GM18867 (cell line): ENCODE data around the gene RALA.
"Not testable (repeated sequence)": the region's sequence is repeated elsewhere in the genome, so short reads cannot be mapped to it uniquely, and the experiment has no call there.

Experiments used
- ATAC-seq: cut with Tn5 transposase; IDR thresholded peaks from one replicate; pipeline ENCODE4 v1.9.1; 2021; ENCODE audit warnings: mild to moderate bottlenecking, moderate library complexity; ENCODE audit not compliant: unreplicated experiment

Gene RALA

DNA sequence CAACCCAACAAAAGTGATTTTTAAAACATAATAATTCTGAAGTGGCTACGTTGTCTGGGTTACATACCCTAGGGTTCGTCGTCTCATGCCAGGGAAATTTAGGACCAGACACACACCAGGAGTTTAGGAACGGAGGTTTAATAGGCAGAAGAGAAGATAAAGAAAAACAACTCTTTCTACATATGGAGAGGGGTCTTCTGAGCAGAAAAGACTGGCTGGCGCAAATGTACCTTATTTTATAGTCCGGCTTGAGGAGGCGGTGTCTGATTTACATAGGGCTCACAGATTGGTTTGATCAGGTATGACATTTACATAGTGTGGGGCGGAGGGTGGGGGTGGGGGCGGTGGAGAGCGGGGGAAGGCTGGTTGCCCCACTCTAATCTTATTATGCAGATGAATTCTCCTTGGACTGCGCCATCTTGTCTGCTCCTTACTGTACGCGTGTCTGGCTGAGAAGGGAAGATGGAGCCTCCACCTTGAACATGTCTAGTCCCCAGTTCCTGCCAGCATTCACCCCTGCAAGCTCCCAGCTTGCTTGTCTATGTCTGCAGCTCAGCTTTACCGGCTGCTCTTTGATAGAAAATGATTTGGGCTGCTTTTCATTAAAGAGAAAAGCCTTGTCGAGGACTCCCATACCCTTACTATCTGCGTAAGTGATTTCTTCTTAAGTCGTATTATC is 98.7 kb downstream of the RALA start:
- no peak for ATAC-seq

DNA sequence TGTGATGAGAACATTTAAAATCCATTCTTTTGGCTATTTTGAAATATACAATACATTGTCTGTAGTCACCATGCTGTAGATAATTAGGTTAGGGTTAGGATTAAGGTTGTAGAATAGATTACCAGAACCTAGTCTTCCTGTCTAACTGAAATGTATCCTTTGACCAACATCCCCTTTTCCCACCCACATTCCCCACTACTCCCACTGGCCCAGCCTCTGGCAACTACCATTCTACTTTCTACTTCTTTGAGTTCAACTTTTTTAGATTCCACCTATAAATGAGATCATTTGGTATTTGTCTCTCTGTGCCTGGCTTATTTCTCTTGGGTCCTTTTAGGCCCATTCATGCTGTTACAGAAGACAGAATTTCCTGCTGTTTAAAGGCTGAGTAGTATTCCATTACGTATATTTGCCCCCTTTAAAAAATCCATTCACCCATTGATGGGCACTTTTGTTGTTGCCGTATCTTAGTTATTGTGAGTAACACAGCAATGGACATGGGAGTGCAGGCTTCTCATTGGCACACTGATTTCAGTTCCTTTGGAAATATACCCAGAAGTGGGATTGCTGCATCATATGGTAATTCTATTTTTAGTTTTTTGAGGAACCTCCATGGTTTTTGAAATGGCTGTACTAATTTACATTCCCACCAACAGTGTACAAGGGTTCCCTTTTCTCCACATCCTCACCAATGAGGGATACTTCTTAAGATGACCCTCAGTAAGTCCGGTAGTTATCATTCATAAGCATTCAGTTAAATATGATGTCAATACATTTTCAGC is 104.0 kb downstream of the RALA start:
- ATAC-seq: no peak

DNA sequence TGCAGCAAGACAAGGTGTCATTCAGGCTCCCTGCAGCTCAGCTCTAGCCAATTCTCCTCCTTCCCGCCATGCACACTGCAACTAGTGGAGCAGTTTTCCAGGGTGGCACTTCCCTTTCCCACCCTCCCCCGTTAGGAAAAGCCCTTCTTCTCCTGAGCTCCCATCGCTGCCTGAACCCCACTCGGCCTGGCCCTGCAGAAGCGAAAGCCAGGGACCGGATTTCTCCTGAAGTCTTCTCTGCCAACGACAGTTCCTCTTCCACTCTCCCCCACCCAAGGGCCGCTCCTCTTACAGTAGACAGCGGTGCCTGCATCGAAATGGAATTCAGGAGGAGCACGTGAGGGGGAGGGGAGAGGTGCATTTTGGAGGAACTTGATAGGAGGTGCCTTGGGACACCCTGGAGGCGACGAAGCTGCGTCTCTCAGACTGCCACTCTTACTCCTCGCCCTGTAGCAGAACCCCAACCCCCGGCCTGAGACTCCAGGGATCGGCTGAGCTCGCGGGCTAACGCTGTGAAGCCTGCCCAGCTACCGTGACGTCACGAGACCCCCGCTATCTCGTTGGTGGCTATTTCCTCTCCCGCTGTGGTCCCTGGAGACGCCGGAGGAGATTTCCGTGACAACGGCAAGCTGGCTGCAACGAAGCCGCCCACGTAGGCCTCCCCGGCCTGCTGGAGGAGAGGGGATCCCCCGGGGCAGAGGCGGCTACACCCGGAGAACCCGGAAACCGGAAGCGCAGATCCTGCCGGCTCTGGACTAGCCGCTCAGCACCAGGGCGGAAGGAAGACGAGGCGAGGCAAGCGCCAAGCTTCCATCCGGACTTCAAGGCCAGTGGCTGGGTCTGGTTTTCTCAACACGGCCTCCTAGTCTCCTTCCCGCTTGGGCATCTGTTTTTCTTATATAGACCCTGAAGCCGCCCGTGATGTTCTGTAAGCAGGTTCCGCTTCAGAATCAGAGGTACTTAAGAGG is 109.7 kb downstream of the RALA start:
- peak; percentile 94 for ATAC-seq

GRCh38 chr7:39733881-39734632 is 110.7 kb downstream of the RALA start:
- ATAC-seq: no peak

- ATAC-seq: no peak
Observed at GRCh38 chr7:39734633-39735004, 111.2 kb downstream of the RALA start.

DNA sequence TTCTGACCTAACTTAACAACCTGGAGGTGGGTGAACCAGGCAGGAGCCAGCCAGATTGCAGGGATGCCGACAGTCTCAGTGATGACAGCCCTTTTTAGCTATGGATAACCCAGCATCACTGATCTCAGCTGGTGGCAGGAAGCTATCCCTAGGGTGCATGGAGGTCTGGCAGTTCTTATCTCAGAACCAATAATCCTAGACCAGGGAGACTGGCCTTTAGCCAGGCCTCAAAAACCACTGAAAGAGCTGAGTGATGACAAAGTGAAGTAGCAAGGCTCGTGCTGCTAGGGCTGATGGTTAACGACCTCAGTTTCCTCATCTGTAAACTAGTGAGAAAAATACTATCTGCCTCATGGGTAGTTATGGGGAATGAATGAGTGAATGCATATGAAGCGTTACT is 112.5 kb downstream of the RALA start:
- ATAC-seq: no peak

DNA sequence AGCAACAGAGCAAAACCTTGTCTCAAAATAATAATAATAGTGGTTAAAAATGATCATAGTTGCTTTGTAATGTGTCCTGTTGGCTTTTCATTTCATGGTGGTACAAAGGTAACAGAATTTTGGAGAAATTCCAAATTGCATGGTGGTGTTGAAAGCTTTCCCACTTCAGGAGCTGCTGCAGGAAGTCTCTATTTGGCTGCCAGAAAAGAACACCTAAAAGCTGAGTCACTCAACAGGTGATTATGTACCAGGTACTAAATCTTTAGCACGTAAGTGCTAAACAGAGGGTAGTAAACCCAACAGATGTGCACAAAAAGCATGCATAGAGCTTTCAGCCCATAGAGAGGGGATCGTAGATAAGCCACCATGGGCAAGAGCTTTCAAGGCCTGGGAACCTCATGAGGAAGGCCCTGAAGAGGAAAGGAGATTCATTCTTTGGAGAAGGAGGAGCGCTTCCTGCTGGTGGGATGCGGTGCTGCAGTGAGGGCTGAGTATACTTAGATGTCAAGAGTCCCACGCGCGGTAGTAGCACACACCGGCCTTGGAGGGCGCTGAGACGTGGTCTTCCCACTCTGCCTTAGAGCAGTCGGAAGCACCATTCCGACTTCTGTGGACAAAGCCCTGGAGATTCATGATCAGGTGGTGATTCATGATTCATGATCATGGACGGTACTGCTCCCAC is 118.7 kb downstream of the RALA start:
- no peak for ATAC-seq

DNA sequence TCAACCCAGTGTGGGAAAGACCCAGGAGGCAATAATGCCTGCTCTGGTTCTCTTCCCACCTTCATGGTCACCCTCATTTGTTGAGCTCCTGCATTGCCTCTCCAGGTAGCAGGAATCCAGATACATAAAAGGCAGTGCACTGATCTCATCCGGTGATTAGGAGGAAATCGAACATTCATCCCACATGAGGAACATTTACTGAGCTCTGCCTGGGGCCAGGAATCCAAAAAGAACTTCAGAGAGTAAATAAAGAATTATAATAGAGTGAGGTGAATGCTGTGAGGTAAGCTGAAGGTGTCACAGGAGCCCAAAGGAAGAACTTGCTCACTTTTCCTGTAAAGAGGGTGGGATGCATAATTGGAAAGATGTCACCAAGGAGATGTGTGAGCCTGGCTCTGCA is 121.2 kb downstream of the RALA start:
- no peak for ATAC-seq

- no peak for ATAC-seq
Observed at GRCh38 chr7:39745320-39745719, 121.9 kb downstream of the RALA start.

- peak; percentile 67 for ATAC-seq
Observed at GRCh38 chr7:39746103-39746819, 122.9 kb downstream of the RALA start.

DNA sequence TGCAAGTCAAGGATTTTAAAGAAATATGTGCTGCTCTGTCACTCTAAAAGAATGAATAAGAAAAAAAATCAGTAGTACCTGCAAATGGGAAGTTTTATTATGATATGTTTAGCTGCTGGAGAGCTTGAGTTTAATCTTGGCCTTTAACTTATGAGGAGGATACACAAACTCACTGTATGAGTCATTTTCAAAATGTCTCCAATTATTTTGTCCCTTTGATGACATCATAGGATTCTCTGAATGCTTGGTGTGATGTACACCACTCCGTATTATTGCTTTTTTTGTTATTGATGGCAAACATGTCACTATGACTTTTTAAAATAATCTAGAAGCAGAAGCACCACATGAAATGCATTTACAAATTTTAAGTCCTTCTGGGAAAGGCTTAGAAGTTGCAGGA is 125.8 kb downstream of the RALA start:
- ATAC-seq: no peak

GRCh38 chr7:39749717-39750116 is 126.3 kb downstream of the RALA start:
- ATAC-seq: no peak

- ATAC-seq: no peak
Observed at GRCh38 chr7:39750253-39751077, 127.1 kb downstream of the RALA start.

DNA sequence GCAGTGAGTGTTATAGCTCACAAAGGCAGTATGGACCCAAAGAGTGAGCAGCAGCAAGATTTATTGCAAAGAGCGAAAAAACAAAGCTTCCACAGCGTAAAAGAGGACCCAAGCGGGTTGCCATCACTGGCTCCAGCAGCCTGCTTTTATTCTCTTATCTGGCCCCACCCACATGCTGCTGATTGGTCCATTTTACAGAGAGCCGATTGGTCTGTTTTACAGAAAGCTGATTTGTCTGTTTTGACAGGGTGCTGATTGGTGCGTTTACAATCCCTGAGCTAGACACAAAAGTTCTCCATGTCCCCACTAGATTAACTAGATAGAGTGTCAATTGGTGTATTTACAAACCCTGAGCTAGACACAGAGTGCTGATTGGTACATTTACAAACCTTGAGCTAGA is 129.9 kb downstream of the RALA start:
- not testable (repeated sequence) for ATAC-seq

DNA sequence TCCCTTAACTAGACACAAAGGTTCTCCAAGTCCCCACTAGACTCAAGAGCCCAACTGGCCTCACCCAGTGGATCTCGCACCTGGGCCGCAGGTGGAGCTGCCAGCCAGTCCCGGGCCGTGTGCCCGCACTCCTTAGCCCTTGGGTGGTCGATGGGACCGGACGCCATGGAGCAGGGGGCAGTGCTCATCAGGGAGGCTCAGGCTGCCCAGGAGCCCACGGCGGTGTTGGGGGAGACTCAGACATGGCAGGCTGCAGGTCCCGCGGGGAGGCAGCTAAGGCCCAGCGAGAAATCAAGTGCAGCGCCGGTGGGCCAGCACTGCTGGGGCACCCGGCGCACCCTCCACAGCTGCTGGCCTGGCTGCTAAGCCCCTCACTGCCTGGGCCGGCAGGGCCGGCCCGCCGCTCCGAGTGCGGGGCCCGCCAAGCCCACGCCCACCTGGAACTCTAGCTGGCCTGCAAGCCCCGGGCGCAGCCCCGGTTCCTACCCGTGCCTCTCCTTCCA is 130.5 kb downstream of the RALA start:
- ATAC-seq: no peak

DNA sequence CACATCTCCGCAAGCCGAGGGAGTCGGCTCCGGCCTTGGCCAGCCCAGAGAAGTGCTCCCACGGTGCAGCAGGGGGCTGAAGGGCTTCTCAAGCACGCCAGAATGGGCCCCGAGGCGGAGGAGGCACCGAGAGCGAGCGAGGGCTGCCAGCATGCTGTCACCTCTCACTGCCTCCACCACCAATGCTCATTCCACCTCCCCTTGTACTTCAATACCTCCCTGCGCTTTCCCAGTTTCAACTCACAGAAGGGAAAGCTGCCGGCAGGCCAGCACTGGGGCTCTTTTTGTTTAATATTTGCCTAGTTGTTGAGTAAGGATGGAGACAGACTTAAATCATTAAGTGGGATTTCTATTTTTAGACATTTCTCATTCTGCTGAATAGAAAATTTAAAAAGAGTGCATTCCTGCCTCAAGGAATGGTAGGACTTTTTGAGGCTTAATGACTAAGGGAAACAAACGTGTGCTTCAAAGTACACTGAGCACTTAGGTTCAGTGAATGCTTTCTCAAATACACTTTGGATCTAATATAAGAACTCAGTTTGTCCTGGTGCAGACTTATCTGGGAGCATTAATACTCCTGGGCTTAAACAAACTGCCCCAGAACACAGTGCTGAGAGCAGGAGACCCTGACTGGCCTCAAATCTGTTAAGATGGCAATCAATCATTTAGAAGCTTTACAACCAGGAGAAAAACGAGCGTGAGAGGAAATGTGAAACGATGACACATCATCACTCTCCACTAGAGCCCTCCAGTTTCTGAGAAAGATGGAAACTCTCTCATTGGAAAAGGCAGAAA is 131.2 kb downstream of the RALA start:
- ATAC-seq: no peak

- ATAC-seq: no peak
Observed at GRCh38 chr7:39757604-39758003, 134.2 kb downstream of the RALA start.
